GM06990 (cell line): Measurements from ENCODE around the gene PAN3.

Experiments
- DNase-seq: peaks from one replicate; pipeline ENCODE4 v3.0.0-alpha.2; 2011; ENCODE audit not compliant: insufficient read length; ENCODE audit errors: extremely low read depth
- H3K27me3 ChIP-seq: replicated peaks from 2 replicates; pipeline ENCODE4 v1.6.0; 2011; ENCODE audit warnings: low read length; ENCODE audit not compliant: control insufficient read depth, insufficient read depth
- H3K36me3 ChIP-seq: 2 replicates; pipeline ENCODE4 v1.5.1; 2011; ENCODE audit warnings: low read length; ENCODE audit not compliant: control insufficient read depth, insufficient read depth
- H3K4me3 ChIP-seq: replicated peaks from 2 replicates; pipeline ENCODE4 v1.5.1; 2011; ENCODE audit warnings: low read depth, mild to moderate bottlenecking, control low read depth, low read length
- CTCF ChIP-seq: IDR thresholded peaks from 2 replicates; pipeline ENCODE4 v1.5.1; 2011; ENCODE audit warnings: low read length, control low read depth, mild to moderate bottlenecking, inconsistent platforms; ENCODE audit not compliant: insufficient read depth, poor library complexity, severe bottlenecking

The PAN3 gene

GRCh38 chr13:28231642-28232041 lies 93.3 kb downstream of the PAN3 start:
- H3K27me3 ChIP-seq: no peaks in the 10 kb centered on the region
- H3K36me3 ChIP-seq: no peaks in the 10 kb centered on the region
- H3K4me3 ChIP-seq: no peak overlapping the region
- TF ChIP-seq CTCF: no peak
- no peak for DNase-seq

GRCh38 chr13:28237944-28238343 lies 99.6 kb downstream of the PAN3 start:
- no peak for TF ChIP-seq CTCF
- DNase-seq: no peak
- no peaks in the 10 kb centered on the region for H3K27me3 ChIP-seq
- H3K36me3 ChIP-seq: no peaks in the 10 kb centered on the region
- no peak overlapping the region for H3K4me3 ChIP-seq

- Histone ChIP-seq H3K4me3 (no peak overlapping the region), H3K36me3 (no peaks in the 10 kb centered on the region), H3K27me3 (no peaks in the 10 kb centered on the region)
- no peak for TF ChIP-seq CTCF
- DNase-seq: no peak
Observed at GRCh38 chr13:28239374-28239773, 101.0 kb downstream of the PAN3 start.

GRCh38 chr13:28245465-28245864 lies 107.1 kb downstream of the PAN3 start:
- Histone ChIP-seq H3K27me3 (no peaks in the 10 kb centered on the region), H3K4me3 (no peak overlapping the region), H3K36me3 (no peaks in the 10 kb centered on the region)
- TF ChIP-seq CTCF: no peak
- DNase-seq: no peak

DNA sequence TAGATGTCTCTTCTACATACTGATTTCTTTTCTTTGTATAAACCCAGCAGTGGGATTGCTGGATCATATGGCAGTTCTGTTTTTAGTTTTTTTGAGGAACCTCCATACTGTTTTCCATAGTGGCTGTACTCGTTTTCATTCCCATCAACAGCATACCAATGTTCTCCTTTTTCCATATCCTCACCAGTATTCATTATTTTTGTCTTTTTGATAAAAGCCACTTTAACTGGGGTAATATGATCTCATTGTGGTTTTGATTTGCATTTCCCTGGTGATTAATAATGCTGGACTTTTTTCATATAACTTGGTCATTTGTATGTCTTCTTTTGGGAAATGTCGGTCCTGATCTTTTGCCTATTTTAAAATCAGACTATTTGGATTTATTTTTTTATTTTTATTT lies 108.5 kb downstream of the PAN3 start:
- Histone ChIP-seq H3K4me3 (no peak overlapping the region), H3K36me3 (no peaks in the 10 kb centered on the region; the same call in 1 of the 2 replicates), H3K27me3 (no peaks in the 10 kb centered on the region)
- no peak for DNase-seq
- no peak for TF ChIP-seq CTCF

- Histone ChIP-seq H3K36me3 (no peaks in the 10 kb centered on the region; the same call in 1 of the 2 replicates), H3K4me3 (no peak overlapping the region), H3K27me3 (no peaks in the 10 kb centered on the region)
- DNase-seq: no peak
- TF ChIP-seq CTCF: no peak
Observed at GRCh38 chr13:28248080-28248479, 109.7 kb downstream of the PAN3 start.
